GM12864 (cell line): Measurements from ENCODE around the gene LMBR1.
"Not testable (repeated sequence)": the region's sequence is repeated elsewhere in the genome, so short reads cannot be mapped to it uniquely, and the experiment has no call there.

Experiments used
- DNase-seq: peaks from one replicate; pipeline ENCODE4 v3.0.0-alpha.2; 2011; ENCODE audit warnings: low read depth
- H3K4me3 ChIP-seq: 2 replicates; pipeline ENCODE4 v1.5.1; 2011; ENCODE audit warnings: mild to moderate bottlenecking, low read depth, low read length, control low read depth
- TF ChIP-seq, protein P1 (sequence below): IDR thresholded peaks from 2 replicates; pipeline ENCODE4 v1.5.1; 2011; ENCODE audit warnings: low read depth, mild to moderate bottlenecking, moderate library complexity, low read length, control low read depth, inconsistent platforms; ENCODE audit errors: missing control alignments

Gene LMBR1

GRCh38 chr7:156858523-156858922 lies 34.5 kb downstream of the LMBR1 start:
- no peak overlapping the region for H3K4me3 ChIP-seq
- TF ChIP-seq, protein P1, sequence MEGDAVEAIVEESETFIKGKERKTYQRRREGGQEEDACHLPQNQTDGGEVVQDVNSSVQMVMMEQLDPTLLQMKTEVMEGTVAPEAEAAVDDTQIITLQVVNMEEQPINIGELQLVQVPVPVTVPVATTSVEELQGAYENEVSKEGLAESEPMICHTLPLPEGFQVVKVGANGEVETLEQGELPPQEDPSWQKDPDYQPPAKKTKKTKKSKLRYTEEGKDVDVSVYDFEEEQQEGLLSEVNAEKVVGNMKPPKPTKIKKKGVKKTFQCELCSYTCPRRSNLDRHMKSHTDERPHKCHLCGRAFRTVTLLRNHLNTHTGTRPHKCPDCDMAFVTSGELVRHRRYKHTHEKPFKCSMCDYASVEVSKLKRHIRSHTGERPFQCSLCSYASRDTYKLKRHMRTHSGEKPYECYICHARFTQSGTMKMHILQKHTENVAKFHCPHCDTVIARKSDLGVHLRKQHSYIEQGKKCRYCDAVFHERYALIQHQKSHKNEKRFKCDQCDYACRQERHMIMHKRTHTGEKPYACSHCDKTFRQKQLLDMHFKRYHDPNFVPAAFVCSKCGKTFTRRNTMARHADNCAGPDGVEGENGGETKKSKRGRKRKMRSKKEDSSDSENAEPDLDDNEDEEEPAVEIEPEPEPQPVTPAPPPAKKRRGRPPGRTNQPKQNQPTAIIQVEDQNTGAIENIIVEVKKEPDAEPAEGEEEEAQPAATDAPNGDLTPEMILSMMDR, result no peak
- no peak for DNase-seq

- DNase-seq, result no peak
- TF ChIP-seq, protein P1, result no peak
- no peak overlapping the region for H3K4me3 ChIP-seq
These were observed 35.2 kb downstream of the LMBR1 start for GRCh38 chr7:156857757-156858156.

DNA sequence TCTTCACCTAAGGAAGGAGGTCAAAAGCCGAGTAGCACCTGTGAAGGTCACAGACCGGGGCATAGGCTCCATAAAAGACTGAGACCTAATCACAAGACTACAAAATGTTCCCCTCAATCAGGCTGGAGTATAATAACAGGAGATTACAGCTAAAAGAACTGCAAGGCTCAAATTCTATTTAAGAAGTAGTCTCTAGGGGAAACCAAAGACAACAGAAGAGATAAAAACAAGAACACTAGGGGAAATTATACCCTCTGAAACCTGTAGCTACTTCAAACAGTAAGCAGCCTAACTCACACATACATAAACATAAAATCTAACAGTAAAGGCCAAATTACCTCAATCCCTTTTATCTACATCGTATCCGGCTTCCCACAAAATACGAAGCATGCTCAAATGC lies 38.3 kb downstream of the LMBR1 start:
- TF ChIP-seq, protein P1, result no peak
- no peak for DNase-seq
- H3K4me3 ChIP-seq, result no peak overlapping the region

GRCh38 chr7:156848979-156849378 lies 44.0 kb downstream of the LMBR1 start:
- TF ChIP-seq, protein P1, result no peak
- H3K4me3 ChIP-seq, result no peak overlapping the region
- no peak for DNase-seq

- TF ChIP-seq, protein P1, result no peak
- DNase-seq, result no peak
These were observed 47.4 kb downstream of the LMBR1 start for GRCh38 chr7:156845379-156846101.

DNA sequence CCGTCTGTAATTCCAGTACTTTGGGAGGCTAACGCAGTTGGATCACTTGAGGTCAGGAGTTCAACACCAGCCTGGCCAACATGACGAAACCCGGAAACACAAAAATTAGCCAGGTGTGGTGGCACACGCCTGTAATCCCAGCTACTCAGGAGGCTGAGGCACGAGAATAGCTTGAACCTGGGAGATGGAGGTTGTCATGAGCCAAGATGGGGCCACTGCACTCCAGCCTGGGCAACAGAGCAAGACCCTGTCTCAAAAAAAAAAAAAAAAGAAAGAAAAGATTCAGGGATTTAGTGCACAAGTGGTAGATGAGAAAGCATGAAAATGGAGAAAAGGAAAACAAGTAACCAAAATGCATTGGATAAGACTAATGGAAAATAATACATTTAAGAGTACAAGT lies 49.4 kb downstream of the LMBR1 start:
- not testable (repeated sequence) for H3K4me3 ChIP-seq, DNase-seq

More at GRCh38 chr7:156845379-156846101, 47.4 kb downstream of the LMBR1 start:
- H3K4me3 ChIP-seq, result no peak overlapping the region

- H3K4me3 ChIP-seq, result no peak overlapping the region
- DNase-seq, result no peak
- TF ChIP-seq, protein P1, result no peak
These were observed 49.8 kb downstream of the LMBR1 start for GRCh38 chr7:156843157-156843556.
